OCI-LY1 (cell line): Measurements from ENCODE around the gene PRSS1.
A peak's percentile ranks its signal among the peaks of the same experiment; 100 is the strongest.

ENCODE experiments used
- EZH2 ChIP-seq: fragments of 200-600 bp; sonication (generic), shearing (Covaris generic); IDR thresholded peaks from 2 replicates; pipeline ENCODE4 v1.8.0; 2017; ENCODE audit warnings: borderline replicate concordance, mixed run types, mild to moderate bottlenecking, antibody characterized with exemption, low read length, moderate library complexity, mixed read lengths
- TF ChIP-seq, protein P1 (sequence below): fragments of 200-600 bp; sonication (generic), shearing (Covaris generic); IDR thresholded peaks from 2 replicates; pipeline ENCODE4 v1.5.1; 2017; ENCODE audit warnings: mild to moderate bottlenecking, antibody characterized with exemption, low read length, moderate library complexity, mixed read lengths

DNA sequence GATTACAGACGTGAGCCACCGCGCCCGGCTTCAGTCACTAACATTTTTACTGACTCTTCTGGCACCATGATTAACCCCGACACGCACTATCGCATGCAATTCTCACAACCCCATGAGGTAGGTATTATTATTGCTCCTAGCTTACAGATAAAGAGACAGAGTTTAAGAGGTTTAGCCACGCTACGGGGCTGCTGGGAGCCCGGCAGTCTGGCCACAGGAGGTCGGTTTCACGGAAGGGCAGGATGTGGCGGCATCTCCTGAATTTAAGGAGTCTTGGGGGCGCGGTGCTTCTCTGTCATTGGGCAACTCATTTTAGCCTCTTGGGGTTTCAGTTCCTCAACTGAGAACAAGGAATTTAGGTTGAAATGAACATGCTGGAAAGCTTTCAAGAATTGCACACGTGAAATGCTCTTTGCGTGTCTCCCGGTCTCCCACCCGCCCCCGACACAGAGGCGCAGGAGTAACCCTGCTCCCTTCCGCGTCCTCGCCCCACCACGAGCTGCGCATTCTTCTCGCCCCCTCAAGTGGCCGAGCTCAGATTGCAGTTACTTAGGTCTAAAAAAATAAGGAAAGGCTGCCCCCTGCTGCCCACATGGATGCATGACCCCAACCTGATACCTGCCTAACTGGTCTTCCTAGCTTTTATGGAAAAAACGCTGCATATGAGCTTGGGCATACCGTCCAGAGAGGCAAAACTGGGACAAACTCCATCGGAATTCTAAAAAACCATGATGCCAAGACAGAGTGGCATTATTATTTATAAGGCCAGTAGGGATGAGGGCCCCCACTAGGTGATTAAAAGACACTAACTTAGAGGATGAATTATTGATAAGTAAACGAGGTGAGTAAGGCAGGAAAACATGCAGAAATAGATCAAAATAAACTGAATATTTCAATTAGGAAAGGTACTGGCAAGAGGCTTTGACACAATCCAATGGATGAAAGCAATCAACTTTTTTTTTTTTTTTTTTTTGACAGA, 33.9 kb downstream of the PRSS1 start:
- TF ChIP-seq, protein P1, sequence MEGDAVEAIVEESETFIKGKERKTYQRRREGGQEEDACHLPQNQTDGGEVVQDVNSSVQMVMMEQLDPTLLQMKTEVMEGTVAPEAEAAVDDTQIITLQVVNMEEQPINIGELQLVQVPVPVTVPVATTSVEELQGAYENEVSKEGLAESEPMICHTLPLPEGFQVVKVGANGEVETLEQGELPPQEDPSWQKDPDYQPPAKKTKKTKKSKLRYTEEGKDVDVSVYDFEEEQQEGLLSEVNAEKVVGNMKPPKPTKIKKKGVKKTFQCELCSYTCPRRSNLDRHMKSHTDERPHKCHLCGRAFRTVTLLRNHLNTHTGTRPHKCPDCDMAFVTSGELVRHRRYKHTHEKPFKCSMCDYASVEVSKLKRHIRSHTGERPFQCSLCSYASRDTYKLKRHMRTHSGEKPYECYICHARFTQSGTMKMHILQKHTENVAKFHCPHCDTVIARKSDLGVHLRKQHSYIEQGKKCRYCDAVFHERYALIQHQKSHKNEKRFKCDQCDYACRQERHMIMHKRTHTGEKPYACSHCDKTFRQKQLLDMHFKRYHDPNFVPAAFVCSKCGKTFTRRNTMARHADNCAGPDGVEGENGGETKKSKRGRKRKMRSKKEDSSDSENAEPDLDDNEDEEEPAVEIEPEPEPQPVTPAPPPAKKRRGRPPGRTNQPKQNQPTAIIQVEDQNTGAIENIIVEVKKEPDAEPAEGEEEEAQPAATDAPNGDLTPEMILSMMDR = peak; percentile 100
- TF ChIP-seq EZH2 = no peak
